Suprapubic skin (tissue), 4 donors: Measurements from ENCODE around the gene CRYBG3. TPM values are rescaled to one million over a fixed set of nuclear protein-coding genes. Genes with fewer than 3 reads are reported as not detected.

Experiments used
- DNase-seq, 2 donors: peaks; one replicate each; pipeline ENCODE4 v3.0.0-alpha.2; 2019; ENCODE audit warnings: low spot score in 2 of 2
- H3K27ac ChIP-seq: fragments of 200-600 bp; sonication (generic); one replicate; pipeline ENCODE4 v1.5.1; 2019
- H3K27me3 ChIP-seq: fragments of 200-600 bp; sonication (generic); one replicate; pipeline ENCODE4 v1.5.1; 2019
- H3K36me3 ChIP-seq: fragments of 200-600 bp; sonication (generic); one replicate; pipeline ENCODE4 v1.5.1; 2019
- H3K4me1 ChIP-seq: fragments of 200-600 bp; sonication (generic); one replicate; pipeline ENCODE4 v1.5.1; 2019
- H3K4me3 ChIP-seq: fragments of 200-600 bp; sonication (generic); one replicate; pipeline ENCODE4 v1.5.1; 2019; ENCODE audit warnings: mild to moderate bottlenecking
- H3K9me3 ChIP-seq: fragments of 200-600 bp; sonication (generic); one replicate; pipeline ENCODE4 v1.5.1; 2019
- EP300 ChIP-seq: sonication (generic); formaldehyde crosslinking; IDR thresholded peaks from one replicate; pipeline ENCODE4 v1.6.1; 2017; ENCODE audit warnings: antibody characterized with exemption
- POLR2A ChIP-seq, 2 donors: fragments of 450-650 bp; IDR thresholded peaks; one replicate each; pipeline ENCODE4 v1.6.1; 2017; ENCODE audit warnings: antibody characterized with exemption in 2 of 2, mild to moderate bottlenecking in 2 of 2, moderate library complexity in 2 of 2
- POLR2AphosphoS5 ChIP-seq, 3 donors: sonication (generic); formaldehyde crosslinking; IDR thresholded peaks; one replicate each; pipeline ENCODE4 v1.6.1; 2017; ENCODE audit warnings: antibody characterized with exemption in 3 of 3
- WGBS: methylation state at CpG from one replicate; pipeline ENCODE4 v1.1.5; 2018; 5-methylcytosine and 5-hydroxymethylcytosine counted together
- total RNA-seq, 4 donors: library from RNA; depleted of rRNA; stranded (reverse); fragments of >200 nt; gene quantifications; one replicate each; pipeline ENCODE4 v1.1.0, GENCODE V29; 2016
- TF ChIP-seq, protein P1 (sequence below), 2 donors: fragments of 200-600 bp in 1 of 2; fragments of 450-650 bp in 1 of 2; sonication (generic) in 1 of 2; IDR thresholded peaks; one replicate each; pipeline ENCODE4 v1.5.1; 2016 to 2019; ENCODE audit warnings: antibody characterized with exemption in 2 of 2, mild to moderate bottlenecking in 1 of 2, moderate library complexity in 1 of 2

Gene CRYBG3
- total RNA-seq, 4 donors from 2014 or later: 28.8 to 49.6 (median 33.3) TPM

DNA sequence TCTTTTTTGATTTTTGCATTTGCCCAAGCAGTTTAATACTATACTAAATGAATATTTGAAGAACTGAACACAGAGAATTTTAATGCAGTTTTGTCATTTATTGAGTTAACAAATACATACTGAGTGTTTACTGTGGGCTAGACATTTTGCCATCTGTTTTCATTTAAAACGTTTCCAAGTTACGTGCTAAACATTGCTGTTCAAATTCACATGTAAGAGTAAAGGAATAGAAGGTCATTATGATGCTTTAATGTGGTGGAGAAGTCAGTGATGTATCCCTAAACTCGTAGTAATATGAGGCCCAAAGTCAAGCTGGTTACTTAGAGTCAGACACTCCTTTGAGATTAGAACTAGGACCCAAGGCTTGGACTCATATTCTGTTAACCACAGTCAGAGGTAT is 49.4 kb downstream of the CRYBG3 start:
- H3K9me3 ChIP-seq: no peaks in the 10 kb centered on the region
- H3K4me3 ChIP-seq: no peak overlapping the region
- H3K4me1 ChIP-seq: peaks cover 40% of the 10 kb centered on the region
- WGBS: 26% methylated on average over 3 of the region's 3 CpGs
- no peak for DNase-seq
- H3K36me3 ChIP-seq: no peaks in the 10 kb centered on the region
- TF ChIP-seq EP300 (no peak), POLR2AphosphoS5 (IDR thresholded peaks at IDR 0.05) (no peak), POLR2A (IDR thresholded peaks at IDR 0.05) (no peak)
- TF ChIP-seq, protein P1, sequence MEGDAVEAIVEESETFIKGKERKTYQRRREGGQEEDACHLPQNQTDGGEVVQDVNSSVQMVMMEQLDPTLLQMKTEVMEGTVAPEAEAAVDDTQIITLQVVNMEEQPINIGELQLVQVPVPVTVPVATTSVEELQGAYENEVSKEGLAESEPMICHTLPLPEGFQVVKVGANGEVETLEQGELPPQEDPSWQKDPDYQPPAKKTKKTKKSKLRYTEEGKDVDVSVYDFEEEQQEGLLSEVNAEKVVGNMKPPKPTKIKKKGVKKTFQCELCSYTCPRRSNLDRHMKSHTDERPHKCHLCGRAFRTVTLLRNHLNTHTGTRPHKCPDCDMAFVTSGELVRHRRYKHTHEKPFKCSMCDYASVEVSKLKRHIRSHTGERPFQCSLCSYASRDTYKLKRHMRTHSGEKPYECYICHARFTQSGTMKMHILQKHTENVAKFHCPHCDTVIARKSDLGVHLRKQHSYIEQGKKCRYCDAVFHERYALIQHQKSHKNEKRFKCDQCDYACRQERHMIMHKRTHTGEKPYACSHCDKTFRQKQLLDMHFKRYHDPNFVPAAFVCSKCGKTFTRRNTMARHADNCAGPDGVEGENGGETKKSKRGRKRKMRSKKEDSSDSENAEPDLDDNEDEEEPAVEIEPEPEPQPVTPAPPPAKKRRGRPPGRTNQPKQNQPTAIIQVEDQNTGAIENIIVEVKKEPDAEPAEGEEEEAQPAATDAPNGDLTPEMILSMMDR (IDR thresholded peaks at IDR 0.05): no peak
- peak overlapping the region; percentile 80 for H3K27ac ChIP-seq
- H3K27me3 ChIP-seq: no peaks in the 10 kb centered on the region

DNA sequence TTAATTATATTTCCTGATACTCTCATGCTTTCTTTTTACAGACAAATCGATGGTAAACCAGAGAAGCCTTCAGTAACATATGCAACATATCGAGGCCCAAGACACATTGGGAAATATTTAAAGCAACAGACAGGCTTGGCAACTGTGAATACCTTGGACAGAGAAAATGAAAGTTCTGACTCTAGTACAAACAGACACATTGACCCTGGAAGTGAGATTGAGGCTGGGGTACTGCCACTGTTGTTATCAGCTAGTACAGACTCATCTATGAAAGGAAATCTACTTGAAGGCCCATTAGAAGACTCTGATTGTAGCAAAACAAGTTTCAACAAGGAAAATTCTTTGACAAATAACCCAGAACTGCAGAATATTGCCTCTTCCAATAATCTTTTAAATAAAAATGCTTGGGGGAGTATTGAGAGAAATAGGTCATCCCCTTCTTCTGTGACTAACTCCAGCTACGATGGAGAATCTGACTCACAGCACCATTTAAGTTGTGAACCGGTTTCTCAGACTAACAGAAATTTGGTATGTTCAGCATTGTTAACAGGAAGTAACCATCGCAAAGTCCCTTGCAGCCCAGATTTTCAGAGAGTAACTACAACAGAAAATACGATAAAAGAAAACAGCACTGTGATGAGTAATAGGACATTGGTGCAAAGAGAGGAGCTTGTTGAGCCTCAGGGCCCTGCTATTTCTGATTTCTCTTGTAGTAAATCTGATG is 50.2 kb downstream of the CRYBG3 start:
- no peak for DNase-seq
- Histone ChIP-seq H3K4me1 (peaks cover 40% of the 10 kb centered on the region), H3K27me3 (no peaks in the 10 kb centered on the region), H3K9me3 (no peaks in the 10 kb centered on the region), H3K4me3 (no peak overlapping the region), H3K27ac (peak overlapping the region; percentile 80), H3K36me3 (no peaks in the 10 kb centered on the region)
- TF ChIP-seq EP300: no peak
- TF ChIP-seq, protein P1 (IDR thresholded peaks at IDR 0.05): no peak
- peak in 1 of 3 donors; percentile 28 for TF ChIP-seq POLR2AphosphoS5 (IDR thresholded peaks at IDR 0.05)
- 24% methylated on average over 6 of the region's 6 CpGs for WGBS

DNA sequence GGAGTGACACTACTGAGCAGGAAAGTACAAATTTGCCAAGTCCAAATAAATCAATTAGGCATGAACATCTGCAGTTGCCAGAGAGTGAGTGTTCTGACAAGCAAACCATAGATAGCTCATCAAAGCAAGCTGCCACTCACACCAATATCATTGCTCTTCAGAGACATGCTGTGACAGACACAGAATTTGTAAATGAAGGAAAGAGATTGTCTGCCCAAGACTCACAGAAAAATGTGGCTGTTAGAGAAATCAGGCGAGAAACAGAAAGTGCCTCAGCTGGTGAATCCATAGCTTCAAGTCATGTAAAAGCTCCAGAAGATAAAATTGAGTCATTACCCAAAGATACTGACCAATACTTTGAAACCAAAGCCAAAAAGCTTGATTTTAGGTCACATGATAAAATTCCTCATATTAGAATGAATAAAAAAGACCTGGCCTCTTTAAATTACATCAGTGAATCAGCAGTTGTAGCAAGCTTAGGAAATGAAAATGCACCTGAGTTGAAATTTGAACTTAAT is 50.8 kb downstream of the CRYBG3 start:
- Histone ChIP-seq H3K9me3 (no peaks in the 10 kb centered on the region), H3K27ac (peak overlapping the region; percentile 80), H3K27me3 (no peaks in the 10 kb centered on the region), H3K4me1 (peaks cover 40% of the 10 kb centered on the region), H3K36me3 (no peaks in the 10 kb centered on the region), H3K4me3 (no peak overlapping the region)
- no peak for TF ChIP-seq POLR2A (IDR thresholded peaks at IDR 0.05)
- no peak for TF ChIP-seq POLR2AphosphoS5 (IDR thresholded peaks at IDR 0.05)
- TF ChIP-seq EP300: no peak
- TF ChIP-seq, protein P1 (IDR thresholded peaks at IDR 0.05): no peak
- DNase-seq: no peak
- WGBS: 29% methylated on average over 1 of the region's 1 CpG

DNA sequence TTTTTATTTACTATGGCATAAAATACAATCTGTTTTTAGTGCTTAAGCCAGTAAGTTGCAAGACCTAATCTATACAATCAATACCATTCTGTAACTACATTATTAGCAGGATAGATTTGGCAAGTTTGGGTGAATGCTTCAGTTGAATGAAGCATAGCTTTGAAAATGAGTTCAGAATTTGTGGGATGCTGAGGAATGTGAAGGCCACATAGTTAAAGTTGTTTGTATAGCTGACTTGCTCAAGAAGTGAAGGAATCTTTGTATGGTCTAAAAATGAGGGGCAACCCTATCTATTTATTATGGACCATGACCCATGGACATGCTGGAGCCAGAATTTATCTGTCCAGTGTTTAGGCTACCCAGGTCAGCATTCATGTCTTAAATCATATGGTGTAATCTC is 58.5 kb downstream of the CRYBG3 start:
- no peak for DNase-seq
- H3K27me3 ChIP-seq: no peaks in the 10 kb centered on the region

DNA sequence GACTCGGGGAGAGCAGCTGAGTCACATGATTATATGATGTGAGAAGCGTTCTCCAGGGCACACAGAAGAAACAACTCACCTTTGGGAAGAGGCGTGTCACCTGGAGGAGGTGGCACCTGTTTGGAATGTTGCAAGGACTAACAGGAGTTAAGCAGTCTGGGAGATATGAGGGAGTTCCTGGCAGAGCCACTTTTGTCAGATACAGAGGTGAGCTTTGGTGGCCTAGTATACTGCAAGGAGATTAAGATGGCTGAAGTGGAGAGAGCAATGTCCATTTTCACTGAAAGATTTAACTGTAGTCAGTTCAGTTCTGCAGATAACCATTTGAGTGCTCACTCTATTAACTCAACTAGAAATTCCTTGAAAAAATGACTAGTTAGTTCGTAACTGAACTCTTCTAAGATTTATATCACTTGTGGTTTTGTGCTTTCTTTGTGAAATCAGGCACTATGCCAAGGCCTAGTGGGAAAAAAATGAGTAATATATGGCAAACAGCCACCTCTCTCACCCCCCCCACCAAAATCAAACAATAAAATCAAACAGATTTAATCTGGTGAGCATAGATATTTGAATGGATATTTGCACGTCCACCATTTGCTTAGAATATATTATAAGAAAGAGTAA is 61.3 kb downstream of the CRYBG3 start:
- H3K4me1 ChIP-seq: peaks cover 23% of the 10 kb centered on the region
- peaks cover 8% of the 10 kb centered on the region for H3K36me3 ChIP-seq
- no peak overlapping the region for H3K27ac ChIP-seq
- no peak overlapping the region for H3K4me3 ChIP-seq
- TF ChIP-seq POLR2AphosphoS5 (IDR thresholded peaks at IDR 0.05): no peak
- no peak for TF ChIP-seq EP300
- TF ChIP-seq POLR2A (IDR thresholded peaks at IDR 0.05): no peak
- TF ChIP-seq, protein P1 (IDR thresholded peaks at IDR 0.05): no peak
- 33% methylated on average over 5 of the region's 5 CpGs for WGBS
- no peaks in the 10 kb centered on the region for H3K27me3 ChIP-seq
- no peaks in the 10 kb centered on the region for H3K9me3 ChIP-seq
- no peak for DNase-seq

More for the DNA sequence above, 58.5 kb downstream of the CRYBG3 start:
- no peaks in the 10 kb centered on the region for H3K9me3 ChIP-seq
- no peak overlapping the region for H3K4me3 ChIP-seq
- H3K4me1 ChIP-seq: peaks cover 16% of the 10 kb centered on the region
- peaks cover 7% of the 10 kb centered on the region for H3K36me3 ChIP-seq
- no peak overlapping the region for H3K27ac ChIP-seq
- no peak for TF ChIP-seq EP300
- no peak for TF ChIP-seq POLR2AphosphoS5 (IDR thresholded peaks at IDR 0.05)
